A549 (cell line): Measurements from ENCODE around the gene SLU7.

Source experiments
- CHD2 ChIP-seq: fragments of 150-350 bp; IDR thresholded peaks from 2 replicates; pipeline ENCODE4 v1.6.1; 2014; ENCODE audit warnings: low read length; ENCODE audit not compliant: partially characterized antibody
- CTCF ChIP-seq: fragments of >200 bp; sonication (Bioruptor Twin); formaldehyde crosslinking; IDR thresholded peaks from 3 replicates; pipeline ENCODE4 v1.5.1; 2016
- EHF ChIP-seq: fragments of 250-450 bp; sonication (Bioruptor Pico); IDR thresholded peaks from 2 replicates; pipeline ENCODE4 v1.5.0; 2020; ENCODE audit warnings: mild to moderate bottlenecking
- ELK1 ChIP-seq: fragments of 150-350 bp; IDR thresholded peaks from 2 replicates; pipeline ENCODE4 v1.6.1; 2014; ENCODE audit warnings: low read depth, mild to moderate bottlenecking, low read length
- RFX5 ChIP-seq: fragments of 450-650 bp; IDR thresholded peaks from 2 replicates; pipeline ENCODE4 v1.7.1; 2014; ENCODE audit warnings: antibody characterized with exemption, mild to moderate bottlenecking, moderate library complexity

- TF ChIP-seq CTCF = no peak
- no peak for TF ChIP-seq ELK1
- TF ChIP-seq CHD2 = no peak
- TF ChIP-seq EHF (CRISPR knock-in tag) = no peak
- TF ChIP-seq RFX5 = no peak
These were observed 61.5 kb downstream of the SLU7 start for GRCh38 chr5:160357394-160357793.
